OCI-LY7 (cell line): ENCODE measurements around the gene OPRL1. TPM values are rescaled to one million over a fixed set of nuclear protein-coding genes. Genes with fewer than 3 reads are reported as not detected.

Source experiments
- BruUV-seq: library from RNA; stranded (reverse); fragments of 400-500 nt; replicated peaks from 2 replicates; lab custom pipeline; 2021; lab: Mats Ljungman, UMichigan
- CTCF ChIA-PET: fragments of 300-600 bp; sonication (Branson Sonifier 250); formaldehyde crosslinking; loops from one replicate; lab custom pipeline; 2022; ENCODE audit warnings: antibody characterized with exemption; ENCODE audit not compliant: unreplicated experiment; lab: Charles Lee
- POLR2A ChIA-PET: fragments of 300-600 bp; sonication (Branson Sonifier 250); formaldehyde crosslinking; loops from one replicate; lab custom pipeline; 2022; ENCODE audit warnings: antibody characterized with exemption; lab: Charles Lee
- DNase-seq: peaks from one replicate; pipeline ENCODE4 v3.0.0-alpha.2; 2015; ENCODE audit warnings: low spot score
- H2AFZ ChIP-seq: fragments of 200-600 bp; sonication (generic), shearing (Covaris generic); 2 replicates; pipeline ENCODE4 v1.6.1; 2014; ENCODE audit warnings: mild to moderate bottlenecking, antibody characterized with exemption, low read length, moderate library complexity
- H3K27ac ChIP-seq: fragments of 200-600 bp; sonication (generic); 2 replicates; pipeline ENCODE4 v1.5.1; 2014; ENCODE audit warnings: mixed run types, low read depth, mild to moderate bottlenecking, moderate library complexity, low read length, inconsistent platforms; ENCODE audit not compliant: poor library complexity, severe bottlenecking
- H3K36me3 ChIP-seq: fragments of 200-600 bp; sonication (generic); 2 replicates; pipeline ENCODE4 v1.6.1; 2014; ENCODE audit warnings: mild to moderate bottlenecking, antibody characterized with exemption, low read length, moderate library complexity, mixed read lengths; ENCODE audit not compliant: insufficient read depth
- H3K4me1 ChIP-seq: fragments of 200-600 bp; sonication (generic); 2 replicates; pipeline ENCODE4 v1.5.1; 2014; ENCODE audit warnings: mild to moderate bottlenecking, low read length; ENCODE audit not compliant: insufficient read depth, poor library complexity, severe bottlenecking
- H3K4me2 ChIP-seq: fragments of 200-600 bp; sonication (generic); 2 replicates; pipeline ENCODE4 v1.6.1; 2014; ENCODE audit warnings: mild to moderate bottlenecking, low read length
- H3K4me3 ChIP-seq: fragments of 200-600 bp; sonication (generic); 2 replicates; pipeline ENCODE4 v1.5.1; 2014; ENCODE audit warnings: mild to moderate bottlenecking, low read depth, low read length; ENCODE audit not compliant: poor library complexity, severe bottlenecking
- H3K79me2 ChIP-seq: fragments of 200-600 bp; sonication (generic); 2 replicates; pipeline ENCODE4 v1.6.1; 2016; ENCODE audit warnings: low read depth, mild to moderate bottlenecking, low read length, moderate library complexity, mixed read lengths; ENCODE audit not compliant: insufficient read depth
- H3K9me2 ChIP-seq: fragments of 200-600 bp; sonication (generic); 2 replicates; pipeline ENCODE4 v1.6.1; 2016; ENCODE audit warnings: mild to moderate bottlenecking, low read length, mixed read lengths; ENCODE audit not compliant: insufficient read depth
- H3K9me3 ChIP-seq: fragments of 200-600 bp; sonication (generic); 2 replicates; pipeline ENCODE4 v1.6.1; 2014; ENCODE audit warnings: mild to moderate bottlenecking, mixed run types, low read length, mixed read lengths
- H4K20me1 ChIP-seq: fragments of 200-600 bp; sonication (generic); 2 replicates; pipeline ENCODE4 v1.6.1; 2014; ENCODE audit warnings: mild to moderate bottlenecking, antibody characterized with exemption, low read length, moderate library complexity, mixed read lengths; ENCODE audit not compliant: insufficient read depth
- CTCF ChIP-seq: fragments of 200-600 bp; sonication (generic); conservative IDR thresholded peaks from 2 replicates; pipeline ENCODE4 v1.5.1; 2014; ENCODE audit warnings: mild to moderate bottlenecking, antibody characterized with exemption, low read length, moderate library complexity, mixed read lengths
- EZH2phosphoT487 ChIP-seq: fragments of 200-600 bp; sonication (generic); IDR thresholded peaks from 2 replicates; pipeline ENCODE4 v1.6.1; 2018; ENCODE audit warnings: low read depth, borderline replicate concordance, mild to moderate bottlenecking, mixed run types, antibody characterized with exemption, low read length, moderate library complexity, mixed read lengths
- intact Hi-C: fragments of 100-400 bp; cut with micrococcal nuclease; formaldehyde crosslinking; loops from one replicate; pipeline ENCODE4 v1.10.0; 2022; ENCODE audit not compliant: unreplicated experiment
- total RNA-seq, 2 experiments: library from RNA; depleted of rRNA in 1 of 2; stranded (reverse); fragments of >200 nt in 1 of 2; shearing (Covaris generic) in 1 of 2; gene quantifications; 2 replicates each; pipeline ENCODE4 v1.2.3, GENCODE V29; 2014 to 2022

OPRL1 gene
- total RNA-seq, 2 experiments from 2014 or later: 6.4 to 7.6 TPM

DNA sequence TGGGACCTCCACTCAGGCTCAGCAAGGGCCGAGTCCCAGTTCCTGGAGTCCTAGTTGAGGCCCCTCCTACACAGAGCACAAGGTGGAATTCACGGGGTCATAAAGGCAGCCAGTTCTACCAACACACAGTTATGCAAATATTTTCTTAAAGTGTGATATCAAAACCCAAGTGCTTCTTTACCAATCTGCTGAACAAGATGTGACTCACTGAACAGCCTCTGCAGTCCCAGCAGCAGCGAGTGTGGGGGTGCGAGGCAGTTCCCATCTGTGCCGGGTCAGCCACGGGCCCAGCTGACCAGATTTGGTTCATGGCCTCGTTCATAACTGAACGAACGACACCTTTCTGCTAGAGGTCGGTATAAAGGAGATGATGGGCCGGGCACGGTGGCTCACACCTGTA, 21.3 kb upstream of the OPRL1 start:
- Histone ChIP-seq H3K4me2 (no peak overlapping the region), H3K79me2 (no peaks in the 10 kb centered on the region), H2AFZ (no peak overlapping the region), H3K27ac (no peak overlapping the region), H3K4me1 (peaks cover 22% of the 10 kb centered on the region), H3K36me3 (no peaks in the 10 kb centered on the region), H4K20me1 (no peaks in the 10 kb centered on the region), H3K9me2 (no peaks in the 10 kb centered on the region), H3K4me3 (no peak overlapping the region), H3K9me3 (no peaks in the 10 kb centered on the region)
- no TSS peak for BruUV-seq
- ChIA-PET CTCF (no interaction called here), POLR2A (no interaction called here)
- no peak for TF ChIP-seq CTCF
- no peak for TF ChIP-seq EZH2phosphoT487
- DNase-seq: no peak
- intact Hi-C loops: no loop called here

- intact Hi-C loops: loop anchor here (2.0 kb wide), 1 partner anchor 17 kb away; the partner anchor contains the start of gene RGS19
- BruUV-seq: no TSS peak
- Histone ChIP-seq H3K4me3 (peak overlapping the region; percentile 86), H3K9me2 (no peaks in the 10 kb centered on the region), H3K36me3 (no peaks in the 10 kb centered on the region), H3K9me3 (no peaks in the 10 kb centered on the region), H3K79me2 (no peaks in the 10 kb centered on the region), H3K27ac (no peak overlapping the region), H3K4me2 (peak overlapping the region; percentile 78), H4K20me1 (no peaks in the 10 kb centered on the region), H2AFZ (peak overlapping the region; percentile 84; the same call in 1 of the 2 replicates), H3K4me1 (peaks cover 49% of the 10 kb centered on the region)
- CTCF ChIA-PET: no interaction called here
- TF ChIP-seq CTCF (no peak), EZH2phosphoT487 (no peak)
- POLR2A ChIA-PET: interaction anchor here (0.5 to 0.6 kb wide), 3 partner anchors 17 to 235 kb away, joined by 3 to 4 read pairs (median 3); partner anchors contain the start of gene RGS19
- DNase-seq: no peak
Observed at GRCh38 chr20:64062276-64062595, 17.6 kb upstream of the OPRL1 start.

DNA sequence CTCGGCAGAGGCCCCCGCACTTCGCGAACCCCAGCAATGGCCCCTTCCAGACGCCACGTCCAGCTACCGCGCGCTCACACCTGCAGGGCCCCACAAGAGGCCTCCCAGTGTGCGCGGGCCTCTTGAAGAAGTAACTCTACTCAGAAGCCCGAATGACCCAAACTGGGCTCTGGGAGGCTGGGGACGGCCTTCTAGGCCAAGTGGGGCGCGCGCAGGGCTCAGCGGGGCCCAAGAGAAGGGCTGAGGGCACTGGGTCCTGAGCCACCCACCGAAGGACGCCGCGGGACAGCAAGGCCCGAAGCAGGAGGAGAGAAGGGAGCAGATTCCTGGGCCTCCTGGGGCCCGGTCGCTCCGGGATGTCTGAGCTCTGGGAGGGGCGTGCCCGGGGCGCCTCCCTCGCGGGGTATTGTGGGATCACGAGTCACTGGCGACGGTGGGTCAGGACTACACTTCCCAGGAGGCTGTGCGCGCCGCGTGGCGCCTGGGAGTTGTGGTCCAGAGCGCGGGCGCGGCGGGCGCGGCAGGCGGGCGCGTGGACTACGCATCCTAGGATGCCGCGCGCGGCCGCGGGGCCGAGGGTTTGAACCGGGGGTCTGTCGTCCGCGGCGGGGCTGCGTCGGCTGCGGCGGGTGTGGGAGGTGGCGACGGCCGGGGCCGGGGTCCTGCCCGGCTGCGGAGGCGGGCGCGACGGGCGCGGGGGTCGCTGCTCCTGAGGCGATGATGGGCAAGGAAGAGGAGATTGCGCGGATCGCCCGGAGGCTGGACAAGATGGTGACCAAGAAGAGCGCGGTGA, 17.1 kb upstream of the OPRL1 start, which contains the start of gene TCEA2:
TSS of gene TCEA2 (plus strand) at position 603 of the 793 bp plus-strand sequence. CDS start at position 718, 115 bp downstream.
- Histone ChIP-seq H2AFZ (peak within 1 kb of the TSS; percentile 84), H4K20me1 (no peaks in the 10 kb centered on the region), H3K4me3 (peak within 1 kb of the TSS; percentile 86), H3K4me1 (peaks cover 45% of the 10 kb centered on the region), H3K79me2 (no peaks in the 10 kb centered on the region), H3K36me3 (no peaks in the 10 kb centered on the region), H3K4me2 (peak within 1 kb of the TSS; percentile 78), H3K9me2 (no peaks in the 10 kb centered on the region), H3K9me3 (no peaks in the 10 kb centered on the region), H3K27ac (no peak within 1 kb of the TSS)
- POLR2A ChIA-PET: interaction anchor here (0.5 to 0.6 kb wide), 2 partner anchors 123 to 235 kb away, joined by 3 to 4 read pairs; no protein-coding TSS in a partner anchor
- CTCF ChIA-PET: no interaction called here
- intact Hi-C loops: loop anchor here (2.0 kb wide), 1 partner anchor 16 kb away; the partner anchor contains the start of gene RGS19
- TF ChIP-seq EZH2phosphoT487: no peak
- no peak for TF ChIP-seq CTCF
- peak; percentile 96 for DNase-seq
- no TSS peak for BruUV-seq
